Hypothalamus (tissue), 51 donors: Measurements from ENCODE around the gene ANAPC15.

Experiments used
- DNase-seq, 51 donors: peaks; one replicate each; lab custom pipeline; 2025; lab: John Stamatoyannopoulos, UW

ANAPC15 gene

GRCh38 chr11:72061739-72062396, 50.6 kb downstream of the ANAPC15 start:
- DNase-seq: no peak
